Vagina (tissue), 2 donors: Measurements from ENCODE around the gene PFAS.

ENCODE experiments used
- POLR2A ChIP-seq, 2 donors: fragments of 450-650 bp; IDR thresholded peaks; one replicate each; pipeline ENCODE4 v1.6.1; 2017; ENCODE audit warnings: antibody characterized with exemption in 2 of 2, mild to moderate bottlenecking in 2 of 2, moderate library complexity in 2 of 2
- POLR2AphosphoS5 ChIP-seq, 2 donors: sonication (generic); formaldehyde crosslinking; IDR thresholded peaks; one replicate each; pipeline ENCODE4 v1.9.0; 2017; ENCODE audit warnings: antibody characterized with exemption in 2 of 2, mild to moderate bottlenecking in 2 of 2, low read depth in 1 of 2; ENCODE audit not compliant: insufficient read depth in 1 of 2
- TF ChIP-seq, protein P1 (sequence below), 3 experiments: fragments of 450-650 bp in 2 of 3; fragments of 200-600 bp in 1 of 3; sonication (generic) in 1 of 3; IDR thresholded peaks; one replicate each; pipeline ENCODE4 v1.5.1; 2017 to 2019; ENCODE audit warnings: antibody characterized with exemption in 3 of 3, mild to moderate bottlenecking in 2 of 3, moderate library complexity in 2 of 3

DNA sequence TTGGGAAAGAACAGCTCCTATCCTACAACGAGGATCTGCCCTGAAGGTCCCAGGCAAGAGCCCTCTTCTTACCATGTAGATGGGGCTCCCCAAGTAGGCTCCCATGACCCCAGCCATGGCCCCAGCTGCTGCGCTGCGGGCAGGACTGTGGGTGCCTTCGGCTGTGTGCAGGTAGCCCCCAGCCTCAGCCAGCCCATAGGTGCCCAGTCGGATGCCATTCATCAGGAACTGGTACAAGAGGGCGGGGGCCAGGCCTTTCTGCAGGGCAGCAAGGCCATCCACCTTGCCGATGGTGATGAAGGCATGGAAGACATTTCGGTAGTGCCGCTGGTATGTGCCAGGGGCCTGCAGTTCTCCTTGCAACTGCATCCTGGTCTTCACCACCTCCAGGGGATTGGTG lies 45.3 kb downstream of the PFAS start:
- TF ChIP-seq, protein P1, sequence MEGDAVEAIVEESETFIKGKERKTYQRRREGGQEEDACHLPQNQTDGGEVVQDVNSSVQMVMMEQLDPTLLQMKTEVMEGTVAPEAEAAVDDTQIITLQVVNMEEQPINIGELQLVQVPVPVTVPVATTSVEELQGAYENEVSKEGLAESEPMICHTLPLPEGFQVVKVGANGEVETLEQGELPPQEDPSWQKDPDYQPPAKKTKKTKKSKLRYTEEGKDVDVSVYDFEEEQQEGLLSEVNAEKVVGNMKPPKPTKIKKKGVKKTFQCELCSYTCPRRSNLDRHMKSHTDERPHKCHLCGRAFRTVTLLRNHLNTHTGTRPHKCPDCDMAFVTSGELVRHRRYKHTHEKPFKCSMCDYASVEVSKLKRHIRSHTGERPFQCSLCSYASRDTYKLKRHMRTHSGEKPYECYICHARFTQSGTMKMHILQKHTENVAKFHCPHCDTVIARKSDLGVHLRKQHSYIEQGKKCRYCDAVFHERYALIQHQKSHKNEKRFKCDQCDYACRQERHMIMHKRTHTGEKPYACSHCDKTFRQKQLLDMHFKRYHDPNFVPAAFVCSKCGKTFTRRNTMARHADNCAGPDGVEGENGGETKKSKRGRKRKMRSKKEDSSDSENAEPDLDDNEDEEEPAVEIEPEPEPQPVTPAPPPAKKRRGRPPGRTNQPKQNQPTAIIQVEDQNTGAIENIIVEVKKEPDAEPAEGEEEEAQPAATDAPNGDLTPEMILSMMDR (IDR thresholded peaks at IDR 0.05) = no peak
- TF ChIP-seq POLR2A (IDR thresholded peaks at IDR 0.05) = no peak
- no peak for TF ChIP-seq POLR2AphosphoS5 (IDR thresholded peaks at IDR 0.05; ENCODE audit: insufficient read depth in 1 of 2, low read depth in 1 of 2)
